A673 (cell line): ENCODE results near the gene MAP3K1. TPM values are rescaled to one million over a fixed set of nuclear protein-coding genes. Genes with fewer than 3 reads are reported as not detected.

Experiments
- BruUV-seq: library from RNA; stranded (reverse); fragments of 400-500 nt; replicated peaks from 2 replicates; lab custom pipeline; 2021; lab: Mats Ljungman, UMichigan
- CTCF ChIA-PET: fragments of 300-600 bp; sonication (Branson Sonifier 250); formaldehyde crosslinking; loops from one replicate; lab custom pipeline; 2022; ENCODE audit warnings: antibody characterized with exemption; lab: Charles Lee
- POLR2A ChIA-PET: fragments of 300-600 bp; sonication (Branson Sonifier 250); formaldehyde crosslinking; loops from one replicate; lab custom pipeline; 2022; ENCODE audit warnings: antibody characterized with exemption; ENCODE audit not compliant: low non-redundant PET; lab: Charles Lee
- DNase-seq: peaks from one replicate; pipeline ENCODE4 v3.0.0-alpha.2; 2015; ENCODE audit warnings: low spot score
- H3K27ac ChIP-seq: fragments of 200-600 bp; sonication (generic); 2 replicates; pipeline ENCODE4 v1.5.1; 2016; ENCODE audit warnings: mixed run types, low read depth, mild to moderate bottlenecking, mixed read lengths, antibody characterized with exemption, low read length; ENCODE audit not compliant: poor library complexity, severe bottlenecking
- H3K27me3 ChIP-seq: fragments of 200-600 bp; sonication (generic); replicated peaks from 2 replicates; pipeline ENCODE4 v1.6.1; 2017; ENCODE audit warnings: mixed run types, low read depth, mild to moderate bottlenecking, mixed read lengths, antibody characterized with exemption, low read length; ENCODE audit not compliant: insufficient read depth, poor library complexity
- H3K36me3 ChIP-seq: fragments of 200-600 bp; sonication (generic); 2 replicates; pipeline ENCODE4 v1.6.1; 2016; ENCODE audit warnings: mixed run types, mild to moderate bottlenecking, mixed read lengths, antibody characterized with exemption, low read length; ENCODE audit not compliant: insufficient read depth, poor library complexity, severe bottlenecking
- H3K4me1 ChIP-seq: fragments of 200-600 bp; sonication (generic); 2 replicates; pipeline ENCODE4 v1.6.1; 2017; ENCODE audit warnings: mixed run types, mild to moderate bottlenecking, mixed read lengths, antibody characterized with exemption, low read length; ENCODE audit not compliant: insufficient read depth, poor library complexity, severe bottlenecking
- H3K4me3 ChIP-seq: fragments of 200-600 bp; sonication (generic); 2 replicates; pipeline ENCODE4 v1.5.1; 2016; ENCODE audit warnings: low read depth, mixed run types, mild to moderate bottlenecking, mixed read lengths, low read length; ENCODE audit not compliant: poor library complexity, severe bottlenecking
- H3K9me3 ChIP-seq: fragments of 200-600 bp; sonication (generic); 2 replicates; pipeline ENCODE4 v1.6.1; 2016; ENCODE audit warnings: mixed run types, low read depth, mild to moderate bottlenecking, mixed read lengths, antibody characterized with exemption, low read length; ENCODE audit not compliant: poor library complexity, severe bottlenecking
- EZH2 ChIP-seq: fragments of 200-600 bp; sonication (generic); IDR thresholded peaks from 2 replicates; pipeline ENCODE4 v1.6.1; 2017; ENCODE audit warnings: borderline replicate concordance, low read depth, mild to moderate bottlenecking, mixed read lengths, antibody characterized with exemption, low read length; ENCODE audit not compliant: poor library complexity, severe bottlenecking
- intact Hi-C: fragments of 100-400 bp; cut with micrococcal nuclease; formaldehyde crosslinking; loops from one replicate; pipeline ENCODE4 v1.10.0; 2022; ENCODE audit not compliant: unreplicated experiment
- total RNA-seq: library from RNA; stranded (reverse); gene quantifications from 2 replicates; pipeline ENCODE4 v1.2.3, GENCODE V29; 2021
- TF ChIP-seq, protein P1 (sequence below): fragments of 300-800, 200-600 bp; sonication (generic); conservative IDR thresholded peaks from 2 replicates; pipeline ENCODE4 v1.5.1; 2017; ENCODE audit warnings: low read depth, mild to moderate bottlenecking, antibody characterized with exemption, low read length, moderate library complexity, mixed read lengths

MAP3K1 gene
- total RNA-seq, 1 experiment from 2014 or later, result 7.2 TPM

DNA sequence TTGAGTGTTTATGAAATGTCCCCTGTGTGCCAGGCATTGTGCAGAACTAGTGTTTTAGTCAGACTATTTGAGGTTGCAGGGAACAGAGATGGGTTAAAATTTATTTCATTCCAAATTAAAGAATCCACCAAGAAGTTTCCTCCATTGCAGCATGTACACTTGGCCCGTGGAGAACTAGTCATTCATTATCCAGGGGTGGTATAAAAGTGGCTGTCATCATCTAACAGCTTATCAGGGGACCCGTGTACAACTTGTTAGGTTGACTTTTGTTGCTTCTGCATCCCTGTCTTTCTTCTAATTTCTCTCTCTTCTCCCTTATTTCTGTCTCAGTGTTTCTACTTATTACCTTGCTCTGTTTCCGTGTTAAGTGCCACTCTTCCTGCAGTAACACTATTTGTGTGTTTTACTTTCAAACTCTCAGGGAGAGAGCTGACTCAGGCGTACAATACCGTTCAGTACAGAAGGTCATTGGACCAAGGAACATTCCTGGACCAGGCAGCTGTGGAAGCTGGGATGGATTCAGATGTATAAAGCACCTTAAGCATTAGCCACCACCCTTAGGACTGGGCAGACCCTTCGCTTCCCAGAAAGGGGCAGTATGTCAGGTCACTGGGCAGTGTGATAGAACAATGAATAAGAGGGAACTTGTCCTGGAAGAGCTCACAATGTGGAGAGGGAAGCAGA, 36.1 kb downstream of the MAP3K1 start:
- intact Hi-C loops, result no loop called here
- Histone ChIP-seq H3K27me3 (no peaks in the 10 kb centered on the region), H3K27ac (no peak overlapping the region), H3K4me3 (no peak overlapping the region), H3K4me1 (no peaks in the 10 kb centered on the region), H3K9me3 (no peaks in the 10 kb centered on the region), H3K36me3 (no peaks in the 10 kb centered on the region)
- ChIA-PET CTCF (no interaction called here), POLR2A (interaction anchor here (0.7 kb wide), 1 partner anchor 393 kb away, joined by 6 read pairs; no protein-coding TSS in a partner anchor)
- TF ChIP-seq EZH2, result no peak
- TF ChIP-seq, protein P1, sequence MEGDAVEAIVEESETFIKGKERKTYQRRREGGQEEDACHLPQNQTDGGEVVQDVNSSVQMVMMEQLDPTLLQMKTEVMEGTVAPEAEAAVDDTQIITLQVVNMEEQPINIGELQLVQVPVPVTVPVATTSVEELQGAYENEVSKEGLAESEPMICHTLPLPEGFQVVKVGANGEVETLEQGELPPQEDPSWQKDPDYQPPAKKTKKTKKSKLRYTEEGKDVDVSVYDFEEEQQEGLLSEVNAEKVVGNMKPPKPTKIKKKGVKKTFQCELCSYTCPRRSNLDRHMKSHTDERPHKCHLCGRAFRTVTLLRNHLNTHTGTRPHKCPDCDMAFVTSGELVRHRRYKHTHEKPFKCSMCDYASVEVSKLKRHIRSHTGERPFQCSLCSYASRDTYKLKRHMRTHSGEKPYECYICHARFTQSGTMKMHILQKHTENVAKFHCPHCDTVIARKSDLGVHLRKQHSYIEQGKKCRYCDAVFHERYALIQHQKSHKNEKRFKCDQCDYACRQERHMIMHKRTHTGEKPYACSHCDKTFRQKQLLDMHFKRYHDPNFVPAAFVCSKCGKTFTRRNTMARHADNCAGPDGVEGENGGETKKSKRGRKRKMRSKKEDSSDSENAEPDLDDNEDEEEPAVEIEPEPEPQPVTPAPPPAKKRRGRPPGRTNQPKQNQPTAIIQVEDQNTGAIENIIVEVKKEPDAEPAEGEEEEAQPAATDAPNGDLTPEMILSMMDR, result no peak
- DNase-seq, result no peak
- no TSS peak for BruUV-seq

DNA sequence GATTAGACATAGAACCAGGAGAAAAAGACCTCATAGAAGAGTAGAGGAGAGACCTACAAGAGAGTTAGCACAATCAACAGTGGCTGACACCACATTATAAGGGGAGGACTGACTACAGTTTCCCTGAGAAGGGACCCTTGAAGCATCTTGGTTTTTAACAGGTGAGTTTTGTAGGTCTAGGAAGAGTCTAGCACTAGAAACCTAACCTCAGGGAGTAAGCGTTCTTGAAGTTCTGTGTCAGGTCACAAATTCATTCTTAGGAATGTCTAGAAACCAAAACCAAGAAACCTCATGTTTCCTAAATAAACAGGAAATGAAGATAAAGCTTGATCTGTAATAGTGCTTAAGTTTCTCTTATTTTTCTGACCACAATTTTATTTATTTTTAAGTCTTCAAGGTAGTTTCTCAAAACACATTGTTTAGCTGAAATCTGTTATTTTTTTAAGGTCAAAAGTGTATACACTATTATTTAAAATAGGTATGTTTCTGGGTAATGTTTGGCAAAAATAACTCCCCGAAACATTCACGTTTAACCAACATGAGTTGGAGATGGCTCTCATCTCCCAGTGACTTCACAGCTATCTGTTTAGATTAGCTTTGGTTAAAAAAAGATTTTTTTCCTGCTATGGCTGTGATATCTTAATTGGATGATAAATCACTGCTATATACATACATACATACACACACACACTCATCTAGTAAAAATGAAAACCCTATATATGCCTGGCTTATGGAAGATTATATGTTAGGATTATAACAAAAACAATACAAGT, 37.1 kb downstream of the MAP3K1 start:
- no peaks in the 10 kb centered on the region for H3K4me1 ChIP-seq

DNA sequence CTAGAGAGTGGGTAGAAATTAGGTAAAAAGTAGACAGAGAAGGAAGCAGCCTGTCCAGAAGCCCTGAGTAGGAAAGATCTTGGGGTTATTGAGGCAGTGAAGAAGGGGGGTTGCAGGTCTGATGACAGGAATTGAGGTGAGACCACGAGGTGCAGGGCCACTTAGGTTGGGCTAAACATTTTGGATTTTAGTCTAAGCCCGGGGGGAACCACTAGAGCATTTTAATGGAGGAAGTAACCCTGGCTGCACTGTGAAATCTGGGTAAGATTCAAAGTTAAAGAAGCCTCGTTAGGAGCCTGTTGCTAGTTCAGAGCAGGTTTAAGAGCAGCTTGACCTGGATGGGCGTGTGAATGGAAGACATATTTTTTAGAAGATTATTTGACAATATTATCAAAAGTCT, 38.3 kb downstream of the MAP3K1 start:
- Histone ChIP-seq H3K27me3 (no peaks in the 10 kb centered on the region), H3K9me3 (no peaks in the 10 kb centered on the region), H3K4me3 (no peak overlapping the region), H3K27ac (no peak overlapping the region), H3K4me1 (no peaks in the 10 kb centered on the region), H3K36me3 (no peaks in the 10 kb centered on the region)
- intact Hi-C loops, result no loop called here
- POLR2A ChIA-PET, result no interaction called here
- no peak for TF ChIP-seq EZH2
- TF ChIP-seq, protein P1, result no peak
- DNase-seq, result no peak
- no TSS peak for BruUV-seq
- CTCF ChIA-PET, result no interaction called here

More for the DNA sequence above, 37.1 kb downstream of the MAP3K1 start:
- POLR2A ChIA-PET, result no interaction called here
- H3K27me3 ChIP-seq, result no peaks in the 10 kb centered on the region
- CTCF ChIA-PET, result no interaction called here
- BruUV-seq, result no TSS peak
- H3K27ac ChIP-seq, result no peak overlapping the region
- no peak for DNase-seq
- H3K36me3 ChIP-seq, result no peaks in the 10 kb centered on the region
- TF ChIP-seq, protein P1, result no peak
- TF ChIP-seq EZH2, result no peak
- H3K9me3 ChIP-seq, result no peaks in the 10 kb centered on the region
- intact Hi-C loops, result no loop called here
- H3K4me3 ChIP-seq, result no peak overlapping the region
